GM18951 (cell line): ENCODE measurements around the gene QKI.

Experiments
- POLR2A ChIP-seq: IDR thresholded peaks from 4 replicates; pipeline ENCODE4 v1.6.1; 2011; ENCODE audit warnings: mild to moderate bottlenecking; ENCODE audit not compliant: insufficient read length, insufficient read depth; ENCODE audit errors: extremely low read depth
- in situ Hi-C: fragments of 300-500 bp; cut with MboI; formaldehyde crosslinking; loops from one replicate; pipeline ENCODE4 v1.12.0; 2022; ENCODE audit warnings: low sequenced_read_pairs, mixed read lengths, inconsistent platforms; ENCODE audit not compliant: unreplicated experiment

The QKI gene

GRCh38 chr6:163444077-163444476 is 29.6 kb downstream of the QKI start:
- no peak for TF ChIP-seq POLR2A
- in situ Hi-C loops, result no loop called here

DNA sequence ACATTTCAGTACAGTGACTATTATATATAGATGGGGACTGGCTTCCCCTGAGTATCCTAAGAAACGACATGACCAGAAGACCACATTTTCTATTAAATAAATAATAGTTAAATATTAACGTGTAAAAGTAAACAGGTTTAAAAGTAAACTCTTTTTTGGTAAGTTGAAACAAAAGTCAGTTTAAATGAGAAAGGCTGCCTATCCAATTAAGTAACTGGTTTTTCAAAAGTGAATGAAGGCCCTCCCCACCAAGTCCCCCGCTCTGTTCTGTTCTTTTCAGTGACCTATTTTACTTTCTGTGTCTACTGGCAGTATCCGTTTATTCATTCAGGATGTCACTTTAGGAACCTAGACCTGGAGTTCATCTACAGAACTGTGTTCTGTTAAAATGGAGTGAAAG is 32.0 kb downstream of the QKI start:
- in situ Hi-C loops, result no loop called here
- no peak for TF ChIP-seq POLR2A

DNA sequence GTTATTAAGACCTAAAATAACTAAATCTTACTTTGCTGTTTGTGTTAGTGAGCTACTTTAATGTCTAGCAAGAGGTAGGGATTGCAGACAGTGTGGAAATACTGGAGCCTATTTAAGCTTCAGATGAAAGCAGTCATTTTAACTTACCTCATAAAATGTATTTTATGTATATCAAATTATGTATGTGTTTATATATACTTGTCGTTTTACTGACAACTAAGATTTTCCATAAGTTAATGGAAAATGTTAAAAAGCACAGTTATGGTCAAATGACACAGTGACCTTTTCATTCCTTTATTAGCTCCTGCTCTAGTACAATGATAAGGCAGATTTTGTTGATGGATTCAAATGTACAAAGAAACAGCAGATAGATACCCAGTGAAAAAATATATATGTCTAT is 34.6 kb downstream of the QKI start:
- no peak for TF ChIP-seq POLR2A
- in situ Hi-C loops, result no loop called here

- no peak for TF ChIP-seq POLR2A
- in situ Hi-C loops, result no loop called here
Measured at GRCh38 chr6:163454425-163454824, 39.9 kb downstream of the QKI start.

GRCh38 chr6:163455552-163455951 is 41.0 kb downstream of the QKI start:
- no peak for TF ChIP-seq POLR2A
- in situ Hi-C loops, result no loop called here

GRCh38 chr6:163457637-163458561 is 43.4 kb downstream of the QKI start:
- in situ Hi-C loops, result no loop called here
- no peak for TF ChIP-seq POLR2A

DNA sequence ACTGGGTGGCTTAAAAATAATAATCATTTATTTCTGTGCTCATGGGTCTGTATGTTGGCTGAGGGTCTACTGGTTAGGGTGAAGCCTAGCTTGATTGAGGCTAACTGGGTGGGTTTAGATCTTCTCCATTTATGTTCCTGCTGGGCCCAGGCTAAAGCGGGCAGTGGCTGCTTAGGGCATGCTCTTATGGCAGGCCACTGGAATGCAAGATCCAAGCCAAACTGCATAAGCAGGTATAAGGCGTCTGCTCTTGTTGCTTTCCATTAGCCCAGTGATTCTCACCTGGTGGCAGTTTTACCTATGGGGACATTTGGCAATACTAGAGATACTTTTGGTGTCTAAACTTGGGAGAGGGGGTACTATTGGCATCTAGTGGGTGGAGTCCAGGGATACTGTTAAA is 44.5 kb downstream of the QKI start:
- in situ Hi-C loops, result no loop called here
- TF ChIP-seq POLR2A, result no peak

DNA sequence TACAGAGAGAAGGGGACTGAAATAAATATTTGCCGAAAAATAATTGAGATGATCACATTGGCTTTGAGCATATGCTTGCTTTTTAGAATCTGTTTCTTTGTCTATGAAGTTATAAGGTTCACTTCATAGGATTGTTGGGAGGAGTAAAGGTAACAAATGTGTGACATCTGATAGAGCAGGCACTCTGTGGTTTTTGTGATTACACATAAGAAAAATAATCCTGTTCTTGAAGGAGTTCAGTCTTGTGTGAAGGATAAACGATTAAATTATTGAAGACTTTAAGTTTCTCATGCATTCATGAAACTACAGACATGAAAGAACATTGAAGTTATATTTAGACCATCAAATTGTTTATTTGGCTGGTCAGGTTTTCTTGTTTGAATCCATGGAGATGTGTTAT is 45.0 kb downstream of the QKI start:
- TF ChIP-seq POLR2A, result no peak
- in situ Hi-C loops, result no loop called here

DNA sequence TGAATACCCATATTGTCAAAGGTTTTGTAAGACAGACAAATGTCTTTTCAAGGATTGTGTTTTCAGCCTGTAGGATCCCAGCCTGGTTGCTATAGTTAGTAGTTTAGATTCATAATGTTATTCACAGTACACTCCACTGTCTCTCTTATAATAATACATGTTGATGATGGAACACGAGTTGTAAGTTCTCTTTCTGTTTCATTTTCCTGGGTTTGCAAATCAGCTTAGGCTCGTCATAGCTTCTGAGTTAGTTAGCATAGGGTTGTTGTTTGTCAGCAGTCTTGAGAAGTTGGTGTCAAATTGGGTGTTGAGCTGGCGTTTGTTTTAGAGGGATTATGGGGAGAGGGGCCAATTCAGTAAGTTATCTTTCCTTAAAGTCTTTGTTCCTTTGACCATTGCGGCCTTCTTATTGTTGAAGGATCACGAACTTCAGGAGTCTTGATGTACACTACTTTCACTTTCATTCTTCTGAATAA is 45.8 kb downstream of the QKI start:
- TF ChIP-seq POLR2A, result peak; percentile 31
- in situ Hi-C loops, result no loop called here

DNA sequence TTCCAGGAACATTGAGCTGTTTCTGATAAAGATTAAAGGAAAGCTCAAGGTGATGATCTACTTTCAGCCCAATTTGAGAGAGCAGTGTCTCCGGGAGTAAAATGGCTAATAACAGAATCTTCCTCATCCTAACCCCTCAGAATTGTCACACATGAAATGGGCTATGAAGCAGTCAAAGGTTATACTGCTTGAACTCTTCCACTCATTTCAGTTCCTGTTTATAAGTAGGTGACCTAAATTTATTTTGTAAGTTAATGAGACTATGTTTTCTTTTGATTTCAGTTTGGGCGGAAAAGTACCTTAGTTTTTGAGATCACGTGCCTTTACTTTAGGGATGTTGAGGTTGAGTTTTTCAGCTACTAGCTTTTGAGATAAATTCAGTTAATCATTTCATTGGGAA is 47.2 kb downstream of the QKI start:
- in situ Hi-C loops, result no loop called here
- no peak for TF ChIP-seq POLR2A

DNA sequence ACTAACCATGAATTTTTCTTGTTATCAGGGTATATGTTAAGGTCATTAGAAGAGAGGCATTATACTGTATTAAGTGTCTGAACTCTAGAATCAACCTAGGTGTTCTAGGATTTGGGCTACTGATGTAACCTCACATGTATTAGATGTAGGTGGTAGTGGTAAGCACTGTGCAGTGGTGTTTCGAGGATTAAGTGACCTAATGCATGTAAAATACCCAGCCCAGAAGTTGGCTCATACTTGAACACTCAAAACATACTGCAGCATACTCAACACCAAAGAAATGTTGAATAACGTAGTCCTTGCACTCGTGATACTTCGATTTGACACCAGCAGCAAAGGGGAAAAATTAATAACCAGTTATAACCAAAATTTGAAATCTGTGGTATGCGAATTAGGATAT is 48.7 kb downstream of the QKI start:
- in situ Hi-C loops, result no loop called here

DNA sequence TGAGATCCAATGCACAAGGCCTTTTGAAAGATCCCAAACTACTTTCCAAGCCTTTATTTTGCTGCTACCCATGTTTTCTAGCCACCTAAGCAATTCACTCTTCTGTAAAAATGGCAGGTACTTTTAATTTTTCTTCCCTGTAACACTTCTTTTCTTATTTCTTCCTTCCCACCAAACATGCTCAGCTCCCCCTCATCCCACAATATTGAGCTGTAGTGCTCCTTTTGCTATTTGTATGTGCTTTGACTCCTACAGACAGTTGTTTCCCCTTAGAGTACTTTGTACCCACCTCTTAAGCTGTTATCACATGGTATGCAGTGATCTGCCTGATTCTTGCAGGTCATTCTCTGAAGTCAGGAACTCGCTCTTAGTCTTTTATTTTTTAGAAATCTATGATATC is 49.3 kb downstream of the QKI start:
- no peak for TF ChIP-seq POLR2A
- in situ Hi-C loops, result no loop called here

More for the DNA sequence above, 48.7 kb downstream of the QKI start:
- TF ChIP-seq POLR2A, result no peak

DNA sequence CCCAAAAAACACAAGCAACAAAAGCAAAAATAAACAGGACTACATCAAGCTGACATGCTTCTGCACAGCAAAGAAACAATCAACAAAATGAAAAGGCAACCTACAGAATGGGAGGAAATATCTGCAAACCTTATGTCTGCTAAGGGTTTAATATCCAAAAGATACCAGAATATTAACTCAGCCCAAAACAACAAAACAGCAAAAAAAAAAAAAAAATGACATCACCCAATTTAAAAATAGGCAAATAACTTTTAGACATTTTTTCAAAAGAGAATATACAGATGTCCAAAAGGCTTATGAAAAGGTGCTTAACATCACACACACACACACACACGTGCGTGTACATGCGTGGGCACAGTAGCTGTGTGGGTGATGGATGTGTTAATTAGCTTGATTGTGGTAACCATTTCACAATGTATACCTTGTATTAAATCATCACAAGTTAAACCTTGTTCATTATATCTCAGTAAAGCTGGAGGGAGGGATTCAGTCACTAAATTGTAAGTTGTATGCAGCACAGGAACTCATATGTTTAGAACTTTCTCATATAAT is 52.4 kb downstream of the QKI start:
- TF ChIP-seq POLR2A, result no peak
- in situ Hi-C loops, result no loop called here

GRCh38 chr6:163468738-163469137 is 54.2 kb downstream of the QKI start:
- in situ Hi-C loops, result no loop called here
- no peak for TF ChIP-seq POLR2A
